Measurements from ENCODE around the gene TGFA. TPM values are rescaled to one million over a fixed set of nuclear protein-coding genes. Genes with fewer than 3 reads are reported as not detected.

Gene TGFA
- total and polyA plus RNA-seq, 7 donors, result 0.33 to 12.7 (median 3.1) TPM; not detected in 1

DNA sequence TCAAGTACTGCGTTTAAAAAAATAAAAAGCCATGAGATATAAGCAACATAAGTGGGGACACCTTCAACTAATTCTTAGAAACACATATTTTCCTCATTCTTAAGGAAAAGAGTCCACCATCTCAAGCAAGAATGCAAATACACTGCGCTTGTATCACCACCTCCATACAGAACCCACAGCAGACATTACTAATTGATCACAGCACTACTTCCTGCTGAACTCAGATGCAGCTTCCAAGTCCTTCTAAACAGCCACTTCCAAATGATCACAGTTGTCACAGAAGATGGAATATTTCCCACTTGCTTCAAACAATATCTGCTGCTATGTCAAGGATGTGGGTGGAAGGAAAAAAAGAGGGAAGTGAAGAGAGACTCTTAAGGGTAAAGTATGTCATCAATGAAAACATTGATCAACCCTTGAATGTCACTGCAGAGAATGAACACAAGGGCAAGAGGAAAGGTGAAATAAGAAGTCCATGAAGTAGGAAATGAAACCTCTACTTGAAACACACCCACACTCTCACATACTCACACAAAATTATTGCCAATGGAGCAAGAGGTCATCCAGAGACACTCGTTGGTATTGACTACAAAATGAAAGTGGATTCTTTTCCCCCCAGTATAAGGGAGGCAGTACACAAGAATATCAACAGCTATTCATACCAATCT lies 22.1 kb downstream of the TGFA start:
- WGBS, 2 donors, result 64 to 68% methylated on average over 3 of the region's 3 CpGs
- intact Hi-C loops (cut with DNase I), result no loop called here

DNA sequence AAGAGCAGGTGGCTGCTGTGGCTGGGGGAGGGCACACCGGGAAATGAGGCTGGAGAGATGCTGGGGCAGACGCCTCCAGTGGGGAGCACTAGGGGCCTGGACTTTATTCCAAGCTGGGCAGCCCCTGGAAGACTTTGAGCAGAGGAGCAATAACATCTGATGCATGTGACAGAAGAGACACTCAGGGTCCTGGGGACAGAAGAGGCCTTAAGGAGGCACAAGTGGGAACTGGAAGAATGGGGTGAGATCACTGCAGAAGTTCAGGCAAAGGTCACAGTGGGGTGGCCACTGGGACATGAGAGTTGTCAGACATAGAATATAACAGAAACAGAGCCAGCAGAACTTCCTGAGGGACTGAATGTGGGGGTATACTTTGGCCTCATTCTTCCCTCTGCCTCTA lies 24.0 kb downstream of the TGFA start:
- H3K9me3 ChIP-seq, result no peaks in the 10 kb centered on the region
- WGBS, 2 donors, result 92% methylated on average over 2 of the region's 2 CpGs
- no peak for DNase-seq
- no peak overlapping the region for H3K27ac ChIP-seq
- TF ChIP-seq EP300 (IDR thresholded peaks at IDR 0.05), result no peak
- TF ChIP-seq, protein P1, sequence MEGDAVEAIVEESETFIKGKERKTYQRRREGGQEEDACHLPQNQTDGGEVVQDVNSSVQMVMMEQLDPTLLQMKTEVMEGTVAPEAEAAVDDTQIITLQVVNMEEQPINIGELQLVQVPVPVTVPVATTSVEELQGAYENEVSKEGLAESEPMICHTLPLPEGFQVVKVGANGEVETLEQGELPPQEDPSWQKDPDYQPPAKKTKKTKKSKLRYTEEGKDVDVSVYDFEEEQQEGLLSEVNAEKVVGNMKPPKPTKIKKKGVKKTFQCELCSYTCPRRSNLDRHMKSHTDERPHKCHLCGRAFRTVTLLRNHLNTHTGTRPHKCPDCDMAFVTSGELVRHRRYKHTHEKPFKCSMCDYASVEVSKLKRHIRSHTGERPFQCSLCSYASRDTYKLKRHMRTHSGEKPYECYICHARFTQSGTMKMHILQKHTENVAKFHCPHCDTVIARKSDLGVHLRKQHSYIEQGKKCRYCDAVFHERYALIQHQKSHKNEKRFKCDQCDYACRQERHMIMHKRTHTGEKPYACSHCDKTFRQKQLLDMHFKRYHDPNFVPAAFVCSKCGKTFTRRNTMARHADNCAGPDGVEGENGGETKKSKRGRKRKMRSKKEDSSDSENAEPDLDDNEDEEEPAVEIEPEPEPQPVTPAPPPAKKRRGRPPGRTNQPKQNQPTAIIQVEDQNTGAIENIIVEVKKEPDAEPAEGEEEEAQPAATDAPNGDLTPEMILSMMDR (IDR thresholded peaks at IDR 0.05), result no peak
- TF ChIP-seq POLR2A (IDR thresholded peaks at IDR 0.05), result no peak
- no peak for TF ChIP-seq POLR2AphosphoS5 (IDR thresholded peaks at IDR 0.05)
- intact Hi-C loops (cut with DNase I), result no loop called here
- H3K27me3 ChIP-seq, result no peaks in the 10 kb centered on the region
- no peak overlapping the region for H3K4me3 ChIP-seq
- peaks cover 0 to 7% (median 1%) of the 10 kb centered on the region in 4 donors for H3K4me1 ChIP-seq
- H3K36me3 ChIP-seq, result no peaks in the 10 kb centered on the region

More for the DNA sequence above, 22.1 kb downstream of the TGFA start:
- H3K27me3 ChIP-seq, result no peaks in the 10 kb centered on the region
- no peak for DNase-seq
- H3K36me3 ChIP-seq, result no peaks in the 10 kb centered on the region
- no peak for TF ChIP-seq POLR2AphosphoS5 (IDR thresholded peaks at IDR 0.05)
- no peak for TF ChIP-seq POLR2A (IDR thresholded peaks at IDR 0.05)
- TF ChIP-seq EP300 (IDR thresholded peaks at IDR 0.05), result no peak
- TF ChIP-seq, protein P1 (IDR thresholded peaks at IDR 0.05), result no peak
- no peak overlapping the region for H3K27ac ChIP-seq
- no peaks in the 10 kb centered on the region for H3K4me1 ChIP-seq
- no peaks in the 10 kb centered on the region for H3K9me3 ChIP-seq
- no peak overlapping the region for H3K4me3 ChIP-seq

DNA sequence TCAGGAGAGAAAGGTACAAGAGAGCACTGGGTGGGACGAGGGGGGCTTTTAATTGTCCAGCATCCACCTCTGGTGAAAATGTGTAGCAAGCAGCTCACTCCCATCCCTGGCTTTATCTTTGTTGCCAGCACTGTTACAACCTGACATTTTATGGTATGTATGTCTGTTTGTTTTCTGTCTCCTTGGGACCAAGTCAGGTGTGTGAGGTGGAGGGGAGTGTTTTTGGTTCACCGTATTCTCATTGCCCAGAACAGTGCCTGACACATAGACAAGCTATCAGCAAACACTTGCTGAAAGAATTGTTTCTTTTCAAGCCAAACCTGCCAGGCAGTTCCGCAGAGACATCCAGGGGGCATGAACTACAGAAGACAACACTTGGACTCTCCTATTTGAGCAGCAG lies 24.7 kb downstream of the TGFA start:
- no peaks in the 10 kb centered on the region for H3K27me3 ChIP-seq
- H3K27ac ChIP-seq, result no peak overlapping the region
- no peaks in the 10 kb centered on the region for H3K36me3 ChIP-seq
- WGBS, 2 donors, result 23 to 64% methylated on average over 3 of the region's 3 CpGs
- intact Hi-C loops (cut with DNase I), result no loop called here
- H3K9me3 ChIP-seq, result no peaks in the 10 kb centered on the region
- H3K4me3 ChIP-seq, result no peak overlapping the region
- peaks cover 0 to 12% (median 7%) of the 10 kb centered on the region in 4 donors for H3K4me1 ChIP-seq
- no peak for DNase-seq
- no peak for TF ChIP-seq EP300 (IDR thresholded peaks at IDR 0.05)
- TF ChIP-seq, protein P1 (IDR thresholded peaks at IDR 0.05), result no peak
- no peak for TF ChIP-seq POLR2A (IDR thresholded peaks at IDR 0.05)
- no peak for TF ChIP-seq POLR2AphosphoS5 (IDR thresholded peaks at IDR 0.05)

DNA sequence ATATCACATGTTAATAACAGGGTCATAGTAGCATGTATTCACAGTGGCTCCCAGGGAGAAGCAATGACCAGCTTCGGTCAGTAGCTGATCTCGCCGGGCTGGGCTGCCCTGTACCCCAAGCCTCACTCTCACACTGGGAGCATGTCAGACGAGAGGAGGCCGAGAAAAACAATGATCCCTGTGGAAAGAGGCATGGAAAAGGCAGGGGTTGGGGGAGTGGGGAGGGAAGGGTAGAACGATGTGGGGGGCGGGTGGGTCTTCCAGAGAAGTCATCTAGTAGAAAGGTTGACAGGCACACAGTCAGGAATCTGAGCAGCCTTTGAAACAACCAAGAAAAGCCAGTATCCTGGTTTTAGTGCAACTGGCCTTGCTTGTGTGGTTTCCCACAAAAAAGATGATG lies 25.4 kb downstream of the TGFA start:
- Histone ChIP-seq H3K9me3 (no peaks in the 10 kb centered on the region), H3K4me1 (peaks cover 0 to 12% (median 7%) of the 10 kb centered on the region in 4 donors), H3K36me3 (no peaks in the 10 kb centered on the region), H3K4me3 (no peak overlapping the region), H3K27ac (no peak overlapping the region), H3K27me3 (no peaks in the 10 kb centered on the region)
- TF ChIP-seq EP300 (IDR thresholded peaks at IDR 0.05) (no peak), POLR2AphosphoS5 (IDR thresholded peaks at IDR 0.05) (no peak), POLR2A (IDR thresholded peaks at IDR 0.05) (no peak)
- TF ChIP-seq, protein P1 (IDR thresholded peaks at IDR 0.05), result no peak
- no peak for DNase-seq
- intact Hi-C loops (cut with DNase I), result no loop called here
- 90 to 91% methylated on average over 7 of the region's 7 CpGs for WGBS, 2 donors
